ENCODE data around the gene TEAD1. TPM values are rescaled to one million over a fixed set of nuclear protein-coding genes. Genes with fewer than 3 reads are reported as not detected.

Gene TEAD1
- total RNA-seq, 1 experiment from 2014 or later: 83.2 TPM

DNA sequence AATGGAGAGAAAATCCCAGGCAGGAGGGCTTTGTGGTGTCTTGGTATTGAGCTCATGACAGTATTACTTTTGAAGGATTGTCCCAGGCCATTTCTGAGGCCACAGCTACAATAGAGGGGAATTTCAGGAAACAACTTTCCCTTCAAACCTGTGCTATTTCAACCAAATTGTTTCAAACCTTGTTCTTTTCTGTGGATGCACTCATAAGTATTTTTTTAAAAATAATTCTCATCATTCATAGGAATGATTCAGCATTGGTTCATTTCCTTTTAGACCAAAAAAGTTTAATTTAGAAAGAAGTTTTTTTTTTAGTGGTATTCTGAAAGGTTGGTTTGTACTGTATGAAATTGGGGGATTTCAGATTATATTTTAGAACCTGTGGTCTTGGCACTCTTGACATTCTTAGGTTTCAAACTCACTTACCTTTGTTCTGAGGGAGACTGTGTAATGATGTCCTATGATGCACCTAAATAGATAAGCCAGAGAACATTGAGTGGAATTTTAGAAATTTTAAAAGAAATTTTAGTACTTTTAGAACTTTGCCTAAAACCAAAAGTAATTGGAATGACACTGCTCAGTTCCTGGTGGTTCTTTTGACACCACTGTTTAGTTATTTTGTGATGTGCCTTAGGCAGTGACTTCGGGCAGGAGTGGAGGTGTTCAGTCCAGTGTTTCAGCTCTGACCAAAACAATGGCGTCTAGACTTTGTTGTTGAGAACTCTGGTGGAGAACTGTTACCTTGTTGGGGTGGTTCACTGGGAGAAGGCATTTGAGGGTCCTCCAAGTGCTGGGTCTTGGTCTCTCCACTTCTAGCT, 12.2 kb downstream of the TEAD1 start:
- peak; percentile 47 for DNase-seq (ENCODE audit: low read depth)

DNA sequence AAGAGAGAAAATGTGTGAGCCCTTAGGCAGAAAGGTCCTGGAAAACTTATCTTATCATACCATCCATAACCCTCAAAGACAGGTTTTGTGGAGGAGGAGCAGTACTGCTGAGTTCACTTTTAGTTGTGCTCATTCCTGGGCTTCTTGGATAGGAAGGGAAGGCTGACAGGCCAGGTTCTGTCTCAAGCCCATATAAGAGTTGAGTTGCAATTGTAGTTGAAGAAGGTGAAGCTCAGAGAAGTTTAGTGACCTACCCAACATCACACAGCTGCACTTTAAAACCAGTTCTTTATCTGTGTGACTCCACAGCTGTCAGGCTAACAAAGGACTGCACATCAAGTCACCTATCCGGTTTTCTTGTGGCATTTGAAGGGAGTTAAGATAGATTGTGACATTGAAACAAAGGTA, 13.0 kb downstream of the TEAD1 start:
- DNase-seq (ENCODE audit: low read depth): no peak

DNA sequence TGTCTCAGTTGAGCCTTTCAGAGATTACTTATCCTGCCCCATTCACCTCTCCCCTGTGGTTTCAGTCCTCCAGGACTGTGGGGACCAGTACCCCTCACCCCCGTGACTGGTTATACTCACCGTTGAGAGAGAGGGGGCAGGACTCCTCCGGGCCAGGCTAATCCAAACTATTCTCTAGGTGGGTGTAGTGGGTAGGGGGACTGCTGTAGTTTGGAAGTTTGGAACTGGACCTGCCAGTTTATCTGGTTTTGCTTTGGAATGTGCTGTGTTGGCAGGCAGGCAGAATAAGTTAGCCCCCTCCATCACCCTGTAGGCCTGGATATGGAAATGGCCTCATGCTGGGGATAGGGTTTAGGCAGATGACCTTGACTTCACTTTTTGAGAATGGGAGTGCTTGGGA, 13.5 kb downstream of the TEAD1 start:
- no peak for DNase-seq (ENCODE audit: low read depth)

DNA sequence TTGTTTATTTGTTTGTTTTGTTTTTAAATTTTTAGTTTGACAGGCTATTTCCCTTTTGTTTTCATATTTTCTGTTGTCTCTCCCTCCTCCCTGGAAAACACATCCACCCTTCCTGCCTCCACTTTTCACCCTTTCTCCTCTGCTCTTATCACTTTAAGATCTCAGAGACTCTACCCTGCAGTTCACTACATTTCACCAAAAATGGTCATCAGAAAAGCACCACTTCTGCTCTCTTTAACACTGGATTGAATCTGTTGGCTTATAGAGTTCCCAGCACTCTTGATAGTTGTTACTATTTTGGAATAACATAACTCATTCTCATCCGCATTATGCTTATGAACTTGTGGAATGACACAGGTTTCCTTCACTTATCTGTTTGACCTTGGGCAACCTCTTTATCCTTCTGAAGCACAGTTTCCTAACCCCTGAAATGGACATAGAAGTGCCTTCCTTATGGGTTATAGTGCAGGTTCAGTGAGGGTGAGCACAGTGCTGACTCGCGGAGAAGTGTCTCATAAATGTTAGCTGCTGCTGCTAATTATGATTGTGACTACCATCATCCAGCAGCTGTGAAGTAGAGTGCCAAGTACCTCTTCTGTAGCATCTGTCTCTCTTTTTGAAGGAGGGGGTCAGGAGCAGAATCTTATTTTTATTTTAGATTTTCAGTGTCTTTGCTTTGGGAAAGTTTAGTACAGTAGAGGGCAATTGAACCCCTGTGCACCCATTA, 15.0 kb downstream of the TEAD1 start:
- DNase-seq (ENCODE audit: low read depth): peak; percentile 43

DNA sequence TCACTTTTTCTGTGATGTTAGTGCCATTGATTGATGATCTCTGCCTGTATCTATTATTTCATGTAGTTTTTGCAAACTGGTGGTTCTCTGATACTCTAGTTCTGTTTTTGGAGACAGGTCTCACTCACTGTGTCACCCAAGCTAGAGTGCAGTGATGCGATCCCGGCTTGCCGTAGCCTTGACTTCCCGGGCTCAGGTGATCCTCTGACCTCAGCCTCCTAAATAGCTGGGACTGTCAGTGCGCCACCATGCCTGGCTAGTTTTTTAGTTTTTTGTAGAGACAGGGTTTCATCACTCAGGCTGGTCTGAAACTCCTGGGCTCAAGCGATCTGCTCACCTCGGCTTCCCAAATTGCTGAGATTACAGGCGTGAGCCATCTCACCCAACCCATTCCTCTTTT, 16.4 kb downstream of the TEAD1 start:
- no peak for DNase-seq (ENCODE audit: low read depth)

DNA sequence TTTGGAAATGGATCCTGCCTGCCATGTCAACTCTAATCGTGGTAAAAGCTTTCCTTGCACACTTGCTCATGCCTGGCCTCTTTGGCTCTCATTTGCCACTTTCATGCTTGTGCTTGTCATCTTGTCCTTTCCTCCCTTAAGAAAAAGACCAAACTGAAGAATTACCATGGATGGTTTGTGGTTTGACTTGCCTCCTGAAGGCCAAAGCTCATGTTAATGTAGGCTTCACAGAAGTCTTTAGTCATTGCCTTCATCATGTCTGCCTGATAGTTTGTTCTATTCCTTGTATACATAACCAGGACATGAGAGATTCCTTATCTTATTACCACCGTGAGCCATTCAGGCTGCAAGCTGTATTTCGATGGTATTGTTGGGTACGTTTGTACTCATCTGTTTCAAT, 17.3 kb downstream of the TEAD1 start:
- peak; percentile 76 for DNase-seq (ENCODE audit: low read depth)

DNA sequence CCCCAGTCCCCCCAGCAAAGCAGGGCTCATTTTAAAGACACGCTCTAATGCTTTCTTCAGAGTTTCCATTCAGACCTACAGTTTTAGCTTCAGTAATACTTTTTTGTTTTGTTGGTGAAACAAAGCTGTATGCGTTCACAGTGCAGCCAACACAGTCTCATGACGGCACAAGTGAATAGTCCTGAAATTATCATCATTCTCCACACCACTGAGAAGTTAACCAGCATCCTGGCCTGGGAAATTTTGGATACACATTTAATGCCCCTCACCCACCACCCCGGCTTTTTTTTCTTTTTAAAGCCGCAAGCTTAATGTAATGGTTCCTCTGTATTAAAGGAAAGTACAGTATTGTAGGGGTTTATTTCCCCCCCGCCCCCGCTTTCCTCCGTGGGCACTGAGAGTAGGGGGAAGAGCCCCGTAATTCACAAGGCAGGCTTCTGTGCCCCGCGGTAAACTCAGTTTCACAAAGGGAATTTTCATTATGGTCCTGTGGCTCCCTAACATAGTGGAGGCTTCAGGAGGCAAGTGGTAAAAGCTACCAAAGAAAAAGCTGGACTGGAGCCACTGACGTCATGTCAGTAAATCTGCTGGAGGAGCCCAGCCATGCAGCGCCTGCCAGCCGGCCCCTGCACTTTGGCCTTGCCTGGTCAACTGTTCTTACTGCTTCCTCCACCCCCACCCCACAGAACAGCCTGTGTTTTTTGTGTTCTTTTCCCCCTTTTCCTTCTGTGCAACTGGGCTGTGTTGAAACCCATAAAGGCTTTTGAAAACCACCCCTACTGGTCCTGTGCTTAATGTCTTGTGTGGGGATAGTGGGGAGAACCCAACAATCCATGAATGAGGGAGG, 18.2 kb downstream of the TEAD1 start:
- peak; percentile 97 for DNase-seq (ENCODE audit: low read depth)

DNA sequence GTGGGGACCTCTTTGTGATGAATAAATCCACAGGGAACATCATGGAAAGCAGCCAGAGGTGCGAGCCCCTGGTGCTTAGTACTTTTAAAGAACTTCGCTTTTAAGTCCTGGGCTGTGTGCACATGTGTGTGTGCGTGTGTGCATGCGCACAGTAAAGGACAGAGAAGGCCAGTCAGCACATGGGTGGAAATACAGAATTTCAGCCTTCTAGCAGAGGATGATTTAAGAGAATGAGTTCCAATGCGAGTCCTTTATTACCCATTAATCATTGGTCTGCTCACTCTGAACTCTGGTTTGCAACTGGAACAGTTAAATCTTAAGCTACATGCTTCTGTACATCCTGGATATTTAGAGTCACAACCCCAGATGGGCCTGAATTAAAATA, 18.9 kb downstream of the TEAD1 start:
- DNase-seq (ENCODE audit: low read depth): no peak

DNA sequence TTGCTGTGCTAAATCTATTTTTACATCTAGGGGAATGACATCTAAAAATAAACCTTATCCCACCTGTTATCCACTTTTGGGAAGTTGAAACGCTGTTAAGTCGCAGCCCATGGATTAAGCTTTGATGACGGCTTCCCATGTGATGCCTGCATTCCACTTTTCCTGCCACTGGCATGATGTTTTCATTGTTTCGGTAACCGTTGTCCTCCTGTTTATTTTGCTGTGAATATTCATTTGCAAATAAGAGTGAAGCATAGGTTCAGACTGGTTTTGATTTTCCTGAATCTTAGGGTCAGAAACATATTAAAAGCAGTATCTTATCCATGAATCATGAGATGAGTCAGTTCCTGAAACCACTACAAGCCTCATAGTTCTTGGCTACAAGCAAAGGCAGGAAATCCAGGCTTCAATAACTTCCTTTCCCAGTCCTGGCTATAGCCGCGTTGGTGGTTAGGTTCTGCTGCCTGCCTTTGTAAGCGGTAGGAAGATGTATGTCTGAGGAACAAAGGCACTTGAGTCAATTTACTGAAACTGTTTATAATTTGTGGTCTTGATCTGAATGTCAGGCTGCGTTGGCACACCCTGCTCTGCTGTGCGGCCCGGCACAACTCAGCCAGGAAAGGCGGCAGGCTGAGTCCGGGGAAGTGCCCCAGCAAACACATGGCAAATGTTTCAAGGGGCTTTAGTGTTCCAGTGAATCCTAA, 19.4 kb downstream of the TEAD1 start:
- DNase-seq (ENCODE audit: low read depth): peak; percentile 100

DNA sequence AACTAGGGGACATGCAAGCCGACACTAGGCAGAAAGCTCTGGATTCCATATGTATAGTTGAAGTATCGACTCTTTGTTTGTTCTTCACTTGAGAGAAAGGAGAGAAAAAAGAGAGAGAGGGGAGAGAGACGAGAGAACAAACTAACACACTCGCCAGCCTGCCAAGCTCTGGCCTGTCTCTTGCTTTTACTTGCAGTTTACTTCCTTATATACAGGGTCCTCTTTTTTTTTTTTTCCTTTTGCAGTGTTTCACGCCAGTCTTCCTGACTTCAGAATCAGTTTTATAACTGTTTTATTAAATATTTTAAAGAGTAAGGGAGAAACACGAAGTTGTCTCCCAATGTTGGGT, 19.9 kb downstream of the TEAD1 start:
- DNase-seq (ENCODE audit: low read depth): no peak

DNA sequence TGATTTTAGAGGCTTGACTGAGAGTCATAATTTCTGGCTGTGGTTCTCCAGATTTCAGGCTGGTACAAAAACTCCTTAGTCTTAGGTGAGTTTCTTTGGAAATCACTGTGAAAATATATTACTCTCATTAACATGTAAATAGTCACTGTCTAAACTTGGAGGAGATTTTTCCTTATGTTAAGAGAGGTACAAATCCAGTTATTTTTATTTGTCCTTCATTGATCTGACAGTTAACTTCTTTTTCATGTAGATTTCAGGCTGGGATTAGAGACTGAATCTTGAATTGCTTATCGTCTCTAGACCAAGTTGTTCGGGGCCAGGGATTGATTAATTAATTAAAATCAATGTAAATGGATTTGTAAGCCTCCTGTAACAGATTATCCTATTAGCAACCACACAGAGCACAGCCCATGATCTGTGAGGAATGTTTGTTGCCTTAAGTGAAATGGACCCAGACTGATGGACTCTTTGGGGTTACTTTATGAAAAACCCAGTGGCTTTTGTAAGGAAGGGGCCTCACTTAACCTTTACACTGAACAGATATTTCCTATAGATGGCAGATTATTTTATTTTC, 21.1 kb downstream of the TEAD1 start:
- DNase-seq (ENCODE audit: low read depth): no peak

DNA sequence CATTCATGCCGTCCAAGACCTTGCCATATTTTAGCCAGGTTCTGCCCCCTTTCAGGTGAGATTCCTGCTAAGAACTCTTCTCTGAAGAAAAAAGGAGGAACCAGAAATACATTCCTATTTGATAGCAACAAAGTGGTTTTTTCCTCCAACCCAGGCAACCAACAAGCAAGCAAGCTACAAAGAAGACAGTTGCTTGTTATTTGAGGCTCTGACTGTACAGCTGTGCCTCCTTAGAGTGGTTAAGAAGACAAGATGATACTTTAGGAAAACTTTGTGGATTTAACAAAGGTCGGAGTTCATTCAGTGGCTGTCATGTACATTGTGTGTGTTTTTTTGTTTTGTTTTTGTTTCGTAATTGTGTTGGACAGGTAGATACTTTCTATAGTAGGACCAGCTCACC, 21.7 kb downstream of the TEAD1 start:
- no peak for DNase-seq (ENCODE audit: low read depth)

DNA sequence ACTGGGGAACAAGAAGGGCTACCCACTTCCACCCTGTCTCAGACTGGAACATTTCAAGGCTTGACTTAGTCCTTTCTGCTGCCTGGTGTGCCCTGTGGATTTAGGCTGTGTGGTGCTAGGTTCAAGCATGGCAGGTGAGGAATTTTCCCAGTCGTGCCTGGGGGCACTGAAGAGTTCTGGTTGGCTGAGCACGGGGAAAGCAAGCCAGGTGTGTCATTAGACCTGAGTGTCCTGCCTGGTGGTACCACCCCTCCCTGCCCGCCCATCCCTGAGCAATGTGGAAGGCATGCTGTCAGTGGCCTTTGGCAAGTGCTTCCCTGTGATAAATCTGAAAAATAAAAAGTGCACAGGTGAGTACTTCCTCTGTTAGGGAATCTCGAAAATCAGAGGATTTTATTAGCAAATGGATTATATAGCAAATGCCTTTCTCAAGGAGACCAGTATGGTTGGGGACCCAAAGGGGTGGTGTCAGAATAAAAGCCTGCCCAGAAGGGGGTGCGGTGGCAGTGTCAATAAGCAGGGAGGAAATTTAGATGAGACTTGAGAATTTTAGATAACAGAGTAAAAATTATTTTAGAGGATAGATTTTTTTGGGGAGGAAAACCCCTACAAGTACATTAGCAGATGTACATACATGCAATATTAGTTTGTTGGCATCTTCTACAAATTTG, 22.8 kb downstream of the TEAD1 start:
- DNase-seq (ENCODE audit: low read depth): no peak

DNA sequence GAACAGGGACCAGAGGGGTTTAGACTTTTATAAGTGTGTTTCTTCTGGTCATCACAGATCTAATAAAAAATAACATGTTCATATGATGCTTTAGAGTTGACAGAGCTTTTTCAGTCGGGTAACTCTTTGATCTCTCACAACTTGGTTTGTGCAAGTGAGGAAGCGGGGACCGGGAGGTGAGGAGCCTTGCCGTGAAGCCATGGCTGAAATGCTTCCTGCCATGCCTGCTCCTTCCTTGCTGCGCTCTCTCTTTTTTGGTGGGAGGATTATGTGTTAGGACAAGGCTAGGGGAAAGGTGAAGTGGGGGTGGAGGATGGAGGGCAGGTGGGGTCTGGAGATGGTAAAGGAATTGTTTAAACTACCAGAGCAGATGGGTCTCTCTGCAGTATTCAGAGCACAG, 23.8 kb downstream of the TEAD1 start:
- DNase-seq (ENCODE audit: low read depth): no peak

DNA sequence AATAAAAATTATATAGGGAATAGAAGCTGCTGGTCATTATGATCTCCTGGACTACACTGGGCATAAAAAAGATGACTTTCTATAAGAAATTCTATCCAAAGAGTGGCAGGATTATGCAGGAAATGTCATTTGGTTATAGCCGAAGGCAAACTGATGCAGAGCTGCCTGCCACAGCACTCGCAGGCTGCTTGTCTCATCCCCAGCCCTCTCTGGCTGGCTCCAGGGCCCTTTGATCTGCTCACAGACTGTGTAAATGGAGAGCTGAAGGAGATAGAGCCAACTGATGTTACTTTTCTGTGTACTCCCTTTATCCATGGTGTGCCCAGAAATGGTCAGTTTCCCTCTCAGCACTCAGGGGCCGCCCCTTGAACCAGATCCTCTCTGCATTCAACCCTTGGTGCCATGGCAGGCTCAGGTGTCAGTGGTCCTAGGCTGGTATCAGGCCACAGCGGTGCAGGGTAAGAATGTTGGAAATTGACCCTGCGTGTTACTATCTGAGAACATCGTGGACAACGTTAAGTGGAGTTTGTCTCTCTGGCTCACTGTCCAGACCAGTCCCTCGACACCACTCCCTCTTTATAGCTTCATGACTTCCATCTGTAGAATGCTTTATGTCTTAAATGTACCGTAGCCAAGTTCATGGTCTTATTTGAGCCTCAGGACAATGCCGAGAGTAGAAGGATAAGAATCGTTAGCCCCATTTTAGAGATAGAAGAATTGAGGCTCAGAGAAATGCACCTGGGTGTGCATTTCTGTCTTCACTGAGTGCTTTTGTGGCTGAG, 27.8 kb downstream of the TEAD1 start:
- no peak for DNase-seq (ENCODE audit: low read depth)

DNA sequence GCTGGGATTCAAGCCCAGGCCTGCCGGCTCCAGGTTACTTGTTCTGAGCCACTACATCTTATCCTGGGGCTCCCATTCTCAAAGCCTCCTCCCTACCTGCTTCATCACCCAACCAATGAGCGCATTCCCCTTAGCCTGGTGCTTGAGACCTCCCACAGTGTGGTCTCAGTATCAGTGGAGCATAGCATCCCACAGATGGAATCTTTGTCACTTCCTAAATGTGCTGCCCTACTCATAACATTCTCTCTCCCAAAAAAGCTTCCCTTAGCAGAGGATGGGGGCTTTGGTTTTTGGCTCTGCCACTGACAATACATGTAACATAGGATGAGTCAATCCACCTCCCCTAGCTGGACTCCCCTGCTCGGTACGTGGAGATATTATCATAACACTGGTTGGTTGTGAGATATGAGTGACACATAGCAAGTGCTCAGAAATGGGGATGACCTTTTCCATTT, 28.8 kb downstream of the TEAD1 start:
- DNase-seq (ENCODE audit: low read depth): peak; percentile 58

DNA sequence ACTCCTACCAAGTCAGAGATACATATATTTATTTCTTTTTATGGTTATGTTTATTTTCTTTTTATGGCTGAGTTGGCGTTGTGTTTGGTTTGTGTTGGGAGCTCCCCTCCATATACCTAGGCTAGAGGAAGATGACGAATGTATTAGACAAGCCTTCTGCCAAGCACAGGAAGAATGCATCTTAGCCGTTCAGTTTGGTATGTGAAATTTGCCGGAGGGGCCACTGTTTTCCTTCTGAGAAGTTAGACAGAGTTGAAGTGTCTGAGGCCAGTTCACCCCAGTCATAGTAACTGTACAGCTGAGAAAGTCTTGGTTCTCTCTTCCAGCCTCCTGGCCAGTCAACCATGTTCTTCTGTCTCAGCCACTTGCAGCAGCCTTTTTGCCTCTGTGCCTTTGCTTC, 29.8 kb downstream of the TEAD1 start:
- peak; percentile 92 for DNase-seq (ENCODE audit: low read depth)

DNA sequence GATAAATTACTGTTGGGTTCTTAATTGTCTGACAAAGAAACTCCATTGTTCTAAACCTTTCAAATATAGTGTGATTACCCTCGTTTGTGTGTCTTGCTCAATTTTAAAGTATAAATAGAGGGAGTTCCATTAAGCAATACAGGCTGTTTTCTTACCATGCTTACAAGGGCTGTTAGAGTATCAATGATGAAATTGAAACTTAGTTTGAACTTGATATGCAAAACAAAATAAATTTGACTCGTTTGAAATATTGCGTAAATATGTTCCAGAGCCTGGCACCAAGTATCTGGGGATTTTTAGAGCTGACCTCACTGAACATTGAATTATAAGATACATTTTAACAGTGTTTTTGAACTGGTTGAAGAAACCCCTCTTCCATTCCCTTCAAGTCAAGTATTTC, 31.7 kb downstream of the TEAD1 start:
- no peak for DNase-seq (ENCODE audit: low read depth)

DNA sequence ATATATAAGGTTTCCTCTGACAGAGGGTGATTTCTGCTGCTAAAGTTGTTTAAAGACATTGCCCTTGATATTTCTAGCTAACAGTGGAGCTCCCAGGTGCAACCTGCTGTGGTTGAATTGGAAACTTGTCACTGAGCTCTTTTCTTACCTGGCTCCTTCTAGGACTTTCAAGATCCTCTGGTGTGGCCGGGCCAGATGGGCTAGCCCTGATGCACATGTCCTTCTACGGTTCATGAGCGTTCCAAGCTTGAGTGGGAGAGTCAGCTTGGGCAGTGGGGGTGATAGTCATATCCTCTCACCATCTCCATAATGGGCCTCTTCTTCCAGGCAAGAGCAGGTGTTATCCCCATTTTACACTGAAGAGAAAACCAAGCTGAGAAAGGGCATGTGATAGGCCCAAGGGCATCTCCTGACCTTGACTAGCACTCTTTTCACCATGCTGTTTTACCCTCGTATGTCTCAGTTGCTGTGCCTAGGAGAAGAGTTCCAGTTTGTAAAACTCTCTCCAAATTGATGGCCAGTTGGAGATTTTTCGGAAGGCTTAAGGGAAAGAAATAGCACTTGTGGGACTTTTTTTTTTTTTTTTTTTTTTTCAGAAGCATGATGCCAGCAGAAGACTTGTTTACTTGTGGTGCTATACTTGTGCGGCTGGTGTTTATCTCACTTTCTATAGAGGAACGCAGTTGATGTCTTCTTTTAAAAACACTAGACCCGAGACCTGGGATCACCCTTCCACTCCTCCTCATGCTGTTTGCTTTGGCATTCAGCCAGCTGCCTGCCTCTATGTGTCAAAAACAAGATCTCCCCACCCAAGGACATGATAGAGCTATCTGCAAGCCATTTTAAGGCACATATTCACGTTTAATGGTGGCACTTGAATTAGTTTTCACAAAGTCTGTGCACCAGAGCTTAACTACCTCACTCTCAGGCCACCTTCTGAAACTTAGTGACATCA, 32.6 kb downstream of the TEAD1 start:
- no peak for DNase-seq (ENCODE audit: low read depth)
